Osteoblast (primary cell): Measurements from ENCODE around the gene LSS. TPM values are rescaled to one million over a fixed set of nuclear protein-coding genes. Genes with fewer than 3 reads are reported as not detected.
"Not testable (repeated sequence)": the region's sequence is repeated elsewhere in the genome, so short reads cannot be mapped to it uniquely, and the experiment has no call there.

Experiments
- DNase-seq: peaks from one replicate; pipeline ENCODE4 v3.0.0; 2011; ENCODE audit warnings: low spot score, mixed read lengths; ENCODE audit not compliant: insufficient read length; ENCODE audit errors: missing footprints
- H2AFZ ChIP-seq: 2 replicates; pipeline ENCODE4 v1.6.0; 2011; ENCODE audit warnings: mild to moderate bottlenecking, low read length
- H3K27ac ChIP-seq: 2 replicates; pipeline ENCODE4 v1.5.1; 2011; ENCODE audit warnings: mild to moderate bottlenecking, low read depth, low read length, moderate library complexity
- H3K27me3 ChIP-seq: 2 replicates; pipeline ENCODE4 v1.6.0; 2012; ENCODE audit warnings: mild to moderate bottlenecking, control low read depth, inconsistent platforms, low read length, moderate library complexity; ENCODE audit not compliant: insufficient read depth
- H3K36me3 ChIP-seq: 2 replicates; pipeline ENCODE4 v1.5.1; 2011; ENCODE audit warnings: mild to moderate bottlenecking, low read length, control low read depth, moderate library complexity; ENCODE audit not compliant: insufficient read depth
- H3K4me1 ChIP-seq: 2 replicates; pipeline ENCODE4 v1.5.1; 2011; ENCODE audit warnings: mild to moderate bottlenecking, low read length, control low read depth, moderate library complexity; ENCODE audit not compliant: insufficient read depth
- H3K4me2 ChIP-seq: 2 replicates; pipeline ENCODE4 v1.6.0; 2011; ENCODE audit warnings: mild to moderate bottlenecking, low read length; ENCODE audit not compliant: insufficient read depth
- H3K4me3 ChIP-seq: fragments of 200-600 bp; sonication (generic); 3 replicates; pipeline ENCODE4 v1.5.1; 2012; ENCODE audit warnings: mild to moderate bottlenecking, low read length, inconsistent platforms; ENCODE audit not compliant: insufficient read depth
- H3K79me2 ChIP-seq: 2 replicates; pipeline ENCODE4 v1.6.0; 2012; ENCODE audit warnings: mild to moderate bottlenecking, low read length, control low read depth, inconsistent platforms; ENCODE audit not compliant: insufficient read depth
- H3K9me3 ChIP-seq: 2 replicates; pipeline ENCODE4 v1.5.1; 2011; ENCODE audit warnings: low read depth, low read length, control low read depth
- H4K20me1 ChIP-seq: 2 replicates; pipeline ENCODE4 v1.6.0; 2012; ENCODE audit warnings: mild to moderate bottlenecking, low read length, control low read depth; ENCODE audit not compliant: insufficient read depth
- CTCF ChIP-seq: IDR thresholded peaks from 2 replicates; pipeline ENCODE4 v1.5.1; 2011; ENCODE audit warnings: mild to moderate bottlenecking, low read depth, low read length, moderate library complexity; ENCODE audit errors: extremely low read depth
- total RNA-seq: library from RNA; depleted of rRNA; stranded (reverse); fragments of >200 nt; gene quantifications from 2 replicates; pipeline ENCODE4 v1.2.3, GENCODE V29; 2012

Gene LSS
- total RNA-seq, 1 donor: 122 TPM

GRCh38 chr21:46184625-46185555 lies 43.7 kb downstream of the LSS start:
- DNase-seq: no peak
- Histone ChIP-seq H4K20me1 (no peaks in the 10 kb centered on the region), H3K27ac (peak overlapping the region; percentile 28), H3K4me2 (peak overlapping the region; percentile 98), H3K27me3 (no peaks in the 10 kb centered on the region), H3K79me2 (no peaks in the 10 kb centered on the region), H3K4me1 (peaks cover 17% of the 10 kb centered on the region), H3K36me3 (no peaks in the 10 kb centered on the region), H3K4me3 (peak overlapping the region; percentile 73), H2AFZ (peak overlapping the region; percentile 85), H3K9me3 (no peaks in the 10 kb centered on the region)
- TF ChIP-seq CTCF: no peak

GRCh38 chr21:46183910-46184624 lies 44.5 kb downstream of the LSS start, which contains the start of gene SPATC1L:
SPATC1L (minus strand) TSS chr21:46184459; CDS start chr21:46182816, 1,643 bp downstream.
- H3K4me1 ChIP-seq: peaks cover 12% of the 10 kb centered on the region
- peak within 1 kb of the TSS; percentile 98 for H3K4me2 ChIP-seq
- H3K36me3 ChIP-seq: no peaks in the 10 kb centered on the region
- peak; percentile 89 for DNase-seq
- TF ChIP-seq CTCF: no peak
- H3K79me2 ChIP-seq: no peaks in the 10 kb centered on the region
- H3K4me3 ChIP-seq: peak within 1 kb of the TSS; percentile 73
- H3K27me3 ChIP-seq: no peaks in the 10 kb centered on the region
- H3K9me3 ChIP-seq: no peaks in the 10 kb centered on the region
- H3K27ac ChIP-seq: peak within 1 kb of the TSS; percentile 51
- peak within 1 kb of the TSS; percentile 89 for H2AFZ ChIP-seq
- no peaks in the 10 kb centered on the region for H4K20me1 ChIP-seq

GRCh38 chr21:46183337-46183909 lies 45.2 kb downstream of the LSS start:
- H3K4me1 ChIP-seq, DNase-seq, H3K27me3 ChIP-seq, H3K27ac ChIP-seq, H3K4me3 ChIP-seq, H3K36me3 ChIP-seq, H2AFZ ChIP-seq, H3K9me3 ChIP-seq, H3K79me2 ChIP-seq, H4K20me1 ChIP-seq: not testable (repeated sequence)
- peak overlapping the region; percentile 82 for H3K4me2 ChIP-seq

- Histone ChIP-seq H3K4me1 (peaks cover 3% of the 10 kb centered on the region), H2AFZ (no peak overlapping the region), H4K20me1 (no peaks in the 10 kb centered on the region), H3K4me3 (no peak overlapping the region), H3K27me3 (no peaks in the 10 kb centered on the region), H3K9me3 (no peaks in the 10 kb centered on the region), H3K4me2 (no peak overlapping the region), H3K36me3 (no peaks in the 10 kb centered on the region), H3K27ac (no peak overlapping the region), H3K79me2 (no peaks in the 10 kb centered on the region)
- no peak for DNase-seq
- no peak for TF ChIP-seq CTCF
Observed at GRCh38 chr21:46182548-46183336, 45.8 kb downstream of the LSS start.
